Stimulated activated CD4-positive, alpha-beta T cell treated with anti-CD3 and anti-CD28 coated beads, Interleukin-12 subunit alpha, Interleukin-12 subunit beta, amount 100 ng/mL, for 4 hours (primary cell): ENCODE measurements around the gene TMEM132E.

ENCODE experiments used
- DNase-seq: peaks from one replicate; pipeline ENCODE4 v3.0.0-alpha.2; 2020

Gene TMEM132E

DNA sequence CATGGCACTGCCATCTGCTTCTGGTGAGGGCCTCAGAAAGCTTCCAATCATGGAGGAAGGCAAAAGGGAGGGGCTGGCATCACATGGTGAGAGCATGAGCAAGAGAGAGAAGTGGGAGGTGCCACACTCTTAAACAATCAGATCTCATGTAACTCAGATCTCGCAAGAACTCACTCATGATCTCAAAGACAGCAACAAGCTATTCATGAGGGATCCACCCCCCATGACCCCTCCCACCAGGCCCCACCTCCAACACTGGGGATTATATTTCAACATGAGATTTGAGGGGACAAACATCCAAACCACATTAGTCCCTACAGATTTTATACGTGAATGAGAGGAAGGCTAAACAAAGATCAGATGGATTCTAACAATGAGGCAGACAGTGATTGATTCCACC lies 8.9 kb upstream of the TMEM132E start:
- DNase-seq: no peak

DNA sequence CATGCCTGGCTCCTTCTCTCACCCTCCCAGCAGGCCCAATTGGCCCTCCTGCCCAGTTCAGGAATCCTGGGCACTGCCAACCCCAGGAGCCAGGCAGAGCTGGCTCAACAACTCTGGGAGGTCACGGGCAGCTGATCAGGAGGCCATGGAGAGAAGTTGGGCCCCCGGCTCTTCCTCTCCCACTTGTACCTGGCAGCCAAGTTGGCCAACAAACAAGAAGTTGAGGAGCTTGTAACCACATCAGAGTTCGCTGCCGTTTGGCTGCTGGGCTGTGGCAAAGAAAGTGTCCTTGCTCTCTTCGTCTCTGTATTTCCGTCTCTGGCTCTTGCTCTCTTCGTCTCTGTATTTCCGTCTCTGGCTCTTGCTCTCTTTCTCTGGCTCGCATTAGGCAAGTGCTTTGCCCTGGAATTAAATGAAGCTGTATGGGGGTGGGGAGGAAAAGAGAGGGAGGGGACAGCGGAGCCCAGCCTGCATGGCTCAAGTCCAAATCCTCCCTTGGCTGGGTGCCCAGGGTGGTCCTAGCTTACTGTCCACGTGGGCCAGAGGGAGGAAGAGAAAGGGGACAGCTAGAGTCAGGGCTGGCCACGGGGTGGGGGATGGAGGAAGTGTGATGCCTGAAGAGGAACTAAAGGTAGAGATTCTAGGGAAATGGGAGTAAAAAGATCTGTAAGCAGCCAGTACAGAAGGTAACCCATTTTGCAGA lies 7.8 kb upstream of the TMEM132E start:
- no peak for DNase-seq

DNA sequence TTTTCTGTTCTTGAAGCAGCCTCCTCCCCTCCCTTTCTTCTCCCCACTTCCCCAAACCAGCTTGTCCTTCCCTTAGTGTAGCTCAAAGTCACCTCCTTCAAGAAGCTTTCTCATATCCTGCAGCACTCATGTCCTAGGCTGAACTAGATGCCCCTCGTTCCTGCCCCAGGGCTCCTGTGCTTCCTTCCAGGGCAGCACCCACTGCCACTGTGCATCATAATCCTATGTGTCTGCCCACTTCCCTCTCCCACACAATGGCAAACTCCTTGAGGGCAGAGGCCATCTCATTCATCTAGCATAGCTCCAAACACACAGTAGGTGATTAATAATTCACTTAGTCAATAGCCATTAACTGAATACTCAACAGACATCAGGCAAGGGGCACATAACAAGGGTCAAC lies 6.9 kb upstream of the TMEM132E start:
- DNase-seq: no peak

DNA sequence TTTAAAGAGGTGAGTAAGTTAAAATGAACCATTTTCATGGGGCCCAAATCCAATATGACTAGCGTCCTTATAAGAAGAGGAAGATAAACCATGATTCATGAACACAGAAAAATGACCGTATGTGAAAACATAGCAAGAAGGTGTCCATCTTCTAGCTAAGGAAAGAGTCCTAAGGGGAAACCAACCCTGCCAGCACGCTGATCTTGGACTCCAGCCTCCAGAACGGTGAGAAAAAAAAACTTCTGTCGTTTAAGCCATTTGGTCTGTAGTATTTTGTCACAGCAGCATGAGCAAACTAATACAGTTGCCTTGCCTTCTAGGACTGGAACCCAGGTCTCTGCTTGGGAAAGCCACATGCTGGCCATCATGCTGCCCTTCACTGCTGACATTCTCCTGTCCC lies 4.2 kb upstream of the TMEM132E start:
- DNase-seq: no peak

DNA sequence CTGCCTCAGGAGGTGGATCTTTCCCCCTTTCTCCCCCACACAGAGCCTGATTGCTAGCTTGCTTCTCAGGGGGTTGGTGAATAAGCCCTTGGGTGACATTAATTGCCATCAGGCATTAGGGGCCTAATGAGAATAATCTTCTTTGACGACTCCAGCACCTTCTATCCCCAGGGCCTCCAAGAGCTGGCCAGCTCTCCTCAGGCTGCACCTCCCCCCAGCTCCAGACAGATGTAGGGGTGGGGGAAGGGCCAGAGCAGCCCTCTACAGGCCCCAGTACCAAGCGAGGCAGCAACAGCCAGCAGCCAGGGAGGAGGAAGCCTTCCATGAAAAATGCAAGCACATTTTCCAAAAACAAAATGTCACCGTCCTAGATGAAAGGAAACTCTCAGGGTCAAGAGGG lies 1.4 kb upstream of the TMEM132E start:
- DNase-seq: no peak

DNA sequence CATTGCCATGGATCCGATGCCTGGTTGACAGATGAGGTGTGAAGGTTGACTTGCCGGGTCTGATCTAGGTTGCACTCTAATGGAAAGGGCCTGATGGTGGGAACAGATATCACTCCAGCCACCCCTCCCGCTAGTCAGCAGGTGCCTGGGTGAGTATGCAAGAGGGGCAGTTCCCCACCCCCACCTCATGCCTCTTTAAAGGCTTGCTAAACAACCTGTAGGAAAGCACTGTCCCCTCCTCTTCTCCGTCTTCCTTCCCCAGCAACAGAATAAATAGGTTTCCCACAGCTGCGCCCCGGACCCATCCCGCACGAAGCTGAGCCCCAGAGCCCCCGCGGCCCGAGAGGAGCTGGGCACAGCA lies 746 bp upstream of the TMEM132E start:
- DNase-seq: no peak

DNA sequence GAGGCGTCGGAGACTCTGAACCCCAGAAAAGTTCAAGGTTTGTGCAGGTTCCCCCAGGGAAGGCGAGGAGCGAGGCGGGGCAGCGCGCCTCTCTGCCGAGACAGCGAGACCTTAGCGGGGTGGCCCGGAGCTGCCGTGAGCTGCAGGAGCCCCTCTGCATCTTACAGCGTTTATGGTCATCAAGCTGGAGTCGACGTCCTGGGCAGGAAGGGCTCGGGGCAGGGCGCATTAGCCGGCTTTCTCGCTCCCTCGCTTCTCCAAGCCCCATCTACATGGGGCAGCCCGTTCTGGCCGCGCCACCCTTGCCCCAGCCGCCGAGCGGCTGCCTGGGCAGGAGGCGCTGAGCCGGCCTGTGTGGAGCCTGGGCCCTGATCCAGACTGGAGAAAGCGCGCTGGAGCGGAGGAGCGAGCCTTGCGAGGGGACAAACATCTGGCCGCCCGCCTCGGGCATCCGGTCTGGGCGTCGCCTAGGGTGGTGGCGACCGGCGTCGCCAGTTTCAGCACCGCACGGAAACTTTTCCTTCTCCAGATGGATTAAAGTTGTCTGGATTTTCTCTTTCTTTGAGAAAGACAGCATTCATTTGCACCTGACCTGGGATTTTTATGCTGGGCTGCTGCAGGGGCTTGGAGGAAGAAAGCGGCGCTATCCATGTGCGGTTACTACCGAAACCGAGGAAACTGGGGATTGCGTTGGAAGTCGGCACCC lies 750 bp downstream of the TMEM132E start:
- DNase-seq: no peak

DNA sequence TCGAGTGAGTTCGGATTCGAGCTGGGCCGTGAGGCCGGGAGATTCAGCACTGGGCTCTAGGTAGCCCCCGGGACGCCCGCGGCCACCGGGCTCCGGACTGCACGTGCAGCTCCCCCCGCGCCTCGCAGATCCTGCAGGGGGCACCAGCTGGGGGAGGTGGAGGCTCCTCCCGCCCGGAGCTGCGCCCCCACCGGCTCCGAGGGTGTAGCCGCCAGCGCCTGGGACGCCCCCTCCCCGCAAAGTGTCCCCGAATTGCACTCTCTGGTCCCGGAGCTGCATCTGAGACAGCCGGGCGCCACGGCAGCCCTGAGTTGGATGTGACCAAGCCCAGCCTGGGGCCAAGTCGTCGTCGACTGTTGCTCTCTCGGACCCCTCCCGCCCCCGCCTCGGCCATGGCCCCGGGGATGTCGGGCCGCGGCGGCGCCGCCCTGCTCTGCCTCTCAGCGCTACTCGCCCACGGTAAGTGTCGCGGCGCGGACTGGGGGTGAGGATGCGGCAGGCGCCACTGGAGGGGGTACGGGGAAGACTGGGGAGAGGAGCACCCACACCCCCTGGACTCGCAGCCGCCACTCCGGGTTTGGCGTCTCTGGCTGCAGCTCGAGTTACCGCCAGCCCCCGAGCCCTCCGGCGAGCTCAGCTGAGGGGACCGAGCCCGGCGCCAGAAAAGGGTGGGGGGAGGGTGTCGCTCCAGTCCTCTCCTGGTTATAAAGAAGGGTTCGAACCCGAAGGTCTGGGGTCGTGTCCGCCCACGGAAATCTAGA lies 1.5 kb downstream of the TMEM132E start:
- peak; percentile 11 for DNase-seq

DNA sequence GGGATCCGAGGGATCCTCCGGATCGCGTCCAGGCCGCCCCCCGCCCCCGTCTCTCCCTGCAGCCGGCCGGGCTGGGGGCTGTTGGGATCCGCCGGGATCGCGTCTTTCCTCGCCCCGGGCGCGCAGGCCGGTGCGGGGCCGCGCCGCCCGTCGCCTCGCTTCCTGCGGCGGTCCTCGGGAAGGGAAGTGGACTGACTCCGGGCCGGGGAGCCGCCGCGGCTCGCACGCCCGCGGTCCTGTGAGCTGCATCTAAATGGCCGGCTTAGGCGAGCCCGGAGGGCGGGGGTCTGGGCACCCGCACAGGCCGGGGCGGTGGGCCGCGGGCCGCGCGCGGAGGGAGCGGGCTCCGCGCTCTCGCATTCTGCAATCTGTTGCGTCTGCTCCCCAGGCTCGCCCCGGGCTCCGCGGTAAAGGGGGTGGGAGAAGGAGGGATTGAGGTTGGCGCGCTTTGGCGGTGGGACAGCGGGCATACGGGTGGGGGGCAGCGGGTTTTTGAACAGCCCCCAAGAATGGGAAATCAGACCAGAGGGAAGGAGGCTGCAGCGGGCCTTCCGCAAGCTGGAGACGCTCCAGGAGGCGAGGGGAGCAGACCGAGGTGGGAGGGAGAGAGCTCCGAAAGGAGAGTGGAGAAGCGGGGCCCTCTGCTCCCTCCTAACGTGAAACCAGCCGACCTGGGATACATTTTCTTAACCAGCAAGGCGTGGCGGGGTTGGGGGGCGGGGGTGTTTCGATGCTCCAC lies 2.2 kb downstream of the TMEM132E start:
- DNase-seq: no peak

DNA sequence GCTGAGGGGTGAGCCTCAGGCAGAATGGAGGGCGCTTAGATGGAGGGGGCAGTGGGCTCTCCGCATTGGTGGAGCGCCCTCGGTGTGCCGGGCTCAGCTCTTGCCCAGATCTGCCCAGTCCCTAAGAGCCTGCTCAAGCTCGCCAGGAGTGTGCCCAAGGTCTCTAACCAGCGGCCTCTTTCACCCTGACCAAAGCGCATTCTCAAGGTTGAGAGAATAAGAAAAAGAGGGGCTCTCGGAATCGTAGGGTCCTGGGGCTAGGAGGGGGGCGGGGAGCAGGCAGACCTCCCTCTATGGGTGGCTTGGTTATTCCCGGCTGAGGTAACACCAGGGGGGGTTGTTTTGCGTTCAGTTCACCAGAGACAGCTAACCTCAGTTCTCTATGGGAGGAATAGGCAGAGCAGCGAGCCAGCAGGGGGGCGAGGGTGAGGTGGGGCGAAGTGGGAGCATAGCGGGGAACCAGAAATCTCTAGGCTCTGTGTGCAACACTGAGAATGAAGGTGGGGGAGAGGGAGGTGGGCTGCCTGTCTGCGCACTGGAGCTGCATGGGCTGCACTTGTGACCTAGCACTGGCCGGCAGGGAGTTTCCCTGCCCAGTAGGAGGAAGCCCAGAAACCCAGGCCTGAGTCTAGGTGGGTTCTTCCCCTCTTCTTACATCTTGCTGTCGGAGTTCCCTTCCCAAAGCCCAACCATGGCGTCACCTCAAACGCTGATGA lies 3.0 kb downstream of the TMEM132E start:
- DNase-seq: no peak

DNA sequence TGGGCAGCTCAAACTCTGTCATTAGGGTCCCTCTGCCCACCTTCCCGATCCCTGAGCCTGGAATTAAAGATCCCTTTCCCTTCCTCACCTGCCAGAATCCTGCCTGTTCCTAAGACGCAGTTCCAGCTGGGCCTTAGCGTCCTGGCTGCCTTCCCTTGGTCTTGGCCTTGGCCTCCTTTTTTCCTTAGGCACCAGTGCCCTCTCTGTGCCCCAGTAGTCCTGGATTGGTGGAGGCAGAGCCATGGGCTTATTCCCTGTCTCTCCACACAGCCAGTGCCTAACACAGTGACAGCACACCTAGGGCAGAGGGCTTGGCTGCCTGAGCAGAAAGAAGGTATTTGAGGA lies 3.5 kb downstream of the TMEM132E start:
- no peak for DNase-seq

DNA sequence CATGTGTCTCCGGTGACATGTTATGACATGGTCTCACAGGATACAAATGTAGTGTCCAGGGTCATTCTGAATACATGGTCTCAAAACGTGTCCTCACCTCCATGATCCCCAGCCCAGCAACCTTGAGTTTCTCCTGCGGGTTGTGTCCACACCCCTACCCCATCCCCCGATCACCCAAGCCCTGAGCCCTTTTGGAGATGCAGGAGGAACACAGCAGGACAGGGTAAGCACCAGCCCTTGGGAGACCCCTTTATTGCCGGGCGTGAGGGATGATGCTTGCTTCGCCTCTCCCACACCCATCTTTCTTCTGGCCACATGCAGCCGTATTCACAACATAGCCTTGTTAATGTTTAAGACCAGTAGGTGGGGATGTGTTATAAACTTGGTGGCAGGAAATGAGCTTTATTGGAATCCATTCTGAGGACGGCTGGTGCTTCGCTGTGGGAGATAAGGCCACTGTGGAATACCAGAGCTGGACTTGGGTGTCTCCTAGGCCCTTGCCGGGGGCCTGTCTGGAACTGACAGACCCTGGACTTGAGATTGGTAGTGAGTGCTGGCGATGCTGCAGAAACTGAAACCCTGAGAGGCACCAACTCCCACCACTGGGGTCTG lies 5.5 kb downstream of the TMEM132E start:
- no peak for DNase-seq

DNA sequence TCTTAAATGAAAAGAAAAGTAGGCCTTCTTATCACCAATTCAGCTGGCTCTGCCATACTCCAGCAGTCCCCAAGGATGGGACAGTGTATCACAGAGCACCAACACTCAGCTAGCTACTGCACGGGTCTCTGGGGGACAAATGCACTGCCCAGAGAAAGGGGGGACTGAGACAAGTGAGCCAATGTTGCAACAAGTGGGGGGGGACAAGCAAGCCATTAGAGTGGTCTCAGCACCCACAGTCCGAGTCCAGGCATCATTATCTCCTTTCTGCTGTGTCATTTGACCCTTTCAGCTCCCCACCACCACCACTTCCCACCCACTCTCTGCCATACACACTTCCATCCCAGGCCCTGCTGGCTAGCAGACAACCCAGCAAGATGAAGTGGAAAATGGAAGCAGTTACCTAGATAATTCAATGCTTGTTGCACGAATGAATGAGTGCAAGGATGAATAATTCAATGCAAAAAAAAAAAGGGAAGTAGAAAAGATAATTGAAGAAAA lies 7.0 kb downstream of the TMEM132E start:
- DNase-seq: no peak

DNA sequence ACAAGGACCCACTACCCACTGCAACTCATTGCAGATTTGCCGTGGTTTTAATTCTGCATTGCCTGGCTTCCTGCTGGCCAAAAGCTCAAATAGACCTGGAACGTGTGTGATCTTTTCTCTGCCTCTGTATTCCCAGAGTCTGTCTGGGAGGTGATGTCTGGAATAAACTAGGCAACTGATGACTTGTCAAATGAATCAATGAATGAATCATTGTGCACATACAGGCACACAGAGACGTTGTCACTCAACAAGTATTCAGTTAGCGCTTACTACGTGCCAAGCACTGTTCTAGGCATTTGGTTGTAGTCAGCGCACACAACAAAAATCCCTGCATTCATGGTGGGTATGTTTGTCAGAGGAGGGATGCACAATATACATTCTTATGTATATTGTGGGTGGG lies 8.9 kb downstream of the TMEM132E start:
- DNase-seq: no peak

DNA sequence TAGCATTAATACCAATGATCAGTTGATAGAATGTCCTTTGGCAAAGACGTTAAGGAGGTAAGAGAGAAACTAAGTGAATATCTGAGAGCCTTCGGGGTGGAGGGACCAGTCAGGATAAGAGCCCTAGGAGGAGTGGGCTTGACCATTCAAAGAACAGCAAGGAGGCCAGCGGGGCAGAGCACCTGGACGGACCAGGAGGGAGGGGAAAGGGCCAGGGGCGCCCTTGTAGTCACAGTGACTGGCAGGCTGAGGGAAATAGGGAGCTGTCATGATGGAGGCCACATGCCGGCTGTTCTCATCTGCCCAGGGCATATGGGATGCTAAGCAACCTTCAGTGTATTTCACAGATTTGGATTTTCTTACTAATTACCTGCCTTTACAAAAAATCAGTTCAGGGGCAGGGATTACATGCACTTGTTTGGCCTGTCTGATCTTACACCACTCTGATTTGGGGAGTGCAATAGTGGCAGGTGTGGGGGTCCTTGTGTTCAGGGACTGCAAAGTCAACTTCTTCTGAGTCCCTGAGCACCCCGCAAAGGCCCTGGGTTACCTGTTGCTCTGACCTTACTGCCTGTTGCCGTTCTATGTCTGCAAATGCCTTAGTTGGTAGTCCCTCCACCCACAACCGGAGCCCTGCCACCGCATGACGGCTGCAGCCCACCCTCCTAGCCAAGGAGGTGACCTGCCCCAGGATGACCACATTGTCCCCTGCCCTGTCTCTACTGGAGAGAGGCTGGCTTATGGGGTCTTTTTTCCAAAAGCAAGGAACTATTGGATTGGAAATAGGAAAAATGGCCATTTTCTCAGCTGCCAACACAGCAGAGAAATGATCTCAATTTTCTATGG lies 10.0 kb downstream of the TMEM132E start:
- no peak for DNase-seq

DNA sequence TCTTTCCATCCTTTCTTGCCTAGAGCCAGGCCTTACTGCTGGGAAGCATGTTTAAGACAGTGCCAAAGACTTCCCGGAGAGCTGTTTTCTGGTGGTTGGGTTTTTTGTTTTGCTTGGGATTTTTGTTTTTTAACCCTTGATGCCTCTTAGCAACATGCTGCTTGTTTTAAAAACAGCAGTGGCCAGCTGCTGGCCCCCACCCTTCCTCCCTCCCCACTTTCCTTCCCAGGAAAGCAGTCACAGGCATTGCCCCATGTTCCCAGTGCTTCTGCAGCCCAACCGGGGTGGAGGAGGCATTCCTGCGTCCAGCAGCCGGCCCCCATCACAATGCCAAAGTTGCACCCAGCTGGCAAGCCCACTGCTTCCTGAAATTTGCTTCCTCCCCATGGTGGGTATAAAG lies 12.6 kb downstream of the TMEM132E start:
- DNase-seq: no peak

DNA sequence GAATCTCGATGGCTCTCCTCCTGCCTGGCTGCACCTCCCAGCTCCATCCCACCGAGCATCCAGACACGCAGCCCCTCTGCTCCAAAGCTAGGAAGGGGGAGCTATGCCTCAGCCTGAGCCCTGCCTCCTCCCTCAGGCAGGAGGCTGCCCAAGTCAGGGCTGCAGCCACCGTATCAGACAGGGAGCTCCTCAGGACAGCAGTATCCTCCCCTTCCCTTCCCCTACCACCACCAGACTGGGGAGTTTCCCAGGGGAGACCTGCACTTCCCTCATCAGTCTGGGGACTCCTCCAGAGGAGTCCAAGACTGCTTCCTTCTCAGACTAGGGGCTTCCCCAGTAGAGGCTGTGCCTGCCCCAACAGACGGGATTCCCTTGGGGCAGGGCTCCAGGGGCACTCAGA lies 17.5 kb downstream of the TMEM132E start:
- DNase-seq: no peak

DNA sequence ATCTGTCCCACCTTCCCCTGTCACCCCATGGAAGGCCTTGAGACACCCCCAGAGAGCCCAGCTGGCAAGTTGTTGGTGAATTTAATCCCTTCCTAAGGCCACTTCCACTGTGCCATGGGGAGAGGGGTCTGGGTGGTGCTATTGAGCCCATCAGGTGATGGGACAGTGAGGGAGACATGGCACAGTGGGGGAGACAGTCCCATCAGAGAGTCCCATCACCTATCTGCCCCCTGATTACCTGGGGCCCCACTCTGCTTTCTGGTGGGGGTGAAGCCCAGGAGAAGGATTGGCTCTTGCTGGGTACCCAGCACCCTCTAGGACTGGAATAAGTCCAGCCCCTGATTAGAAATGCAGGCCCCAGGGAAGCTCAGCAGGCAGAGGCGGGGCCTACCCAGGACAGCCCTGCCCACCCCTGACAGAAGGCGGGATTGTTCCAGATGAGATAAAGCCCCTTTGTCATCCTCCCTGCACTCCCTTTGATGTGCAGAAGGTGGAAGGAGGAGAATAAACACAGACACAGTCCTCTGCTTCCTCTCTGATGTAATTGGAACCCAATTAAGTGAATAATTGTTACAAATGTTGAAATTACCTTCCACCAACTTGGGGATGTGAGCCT lies 18.9 kb downstream of the TMEM132E start:
- no peak for DNase-seq

DNA sequence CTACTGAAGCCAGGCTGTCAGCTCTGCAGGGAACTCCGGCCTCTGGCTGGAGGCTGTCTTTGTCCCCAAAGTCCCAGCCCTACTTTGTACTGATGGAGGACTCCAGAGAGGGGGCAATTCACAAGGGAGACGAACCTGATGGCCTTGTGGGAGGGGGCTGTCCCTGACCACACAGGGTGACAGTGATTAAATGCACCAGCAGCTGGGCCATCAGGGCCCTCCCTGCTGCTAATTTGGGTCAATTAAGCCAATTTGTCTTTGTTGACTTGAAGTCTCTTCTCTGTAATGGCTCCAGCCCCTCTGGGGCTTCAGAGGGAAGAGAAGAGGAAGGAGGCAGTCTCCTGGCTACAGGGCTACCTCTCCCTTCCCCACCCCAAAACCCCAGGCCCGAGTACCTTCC lies 22.0 kb downstream of the TMEM132E start:
- no peak for DNase-seq

DNA sequence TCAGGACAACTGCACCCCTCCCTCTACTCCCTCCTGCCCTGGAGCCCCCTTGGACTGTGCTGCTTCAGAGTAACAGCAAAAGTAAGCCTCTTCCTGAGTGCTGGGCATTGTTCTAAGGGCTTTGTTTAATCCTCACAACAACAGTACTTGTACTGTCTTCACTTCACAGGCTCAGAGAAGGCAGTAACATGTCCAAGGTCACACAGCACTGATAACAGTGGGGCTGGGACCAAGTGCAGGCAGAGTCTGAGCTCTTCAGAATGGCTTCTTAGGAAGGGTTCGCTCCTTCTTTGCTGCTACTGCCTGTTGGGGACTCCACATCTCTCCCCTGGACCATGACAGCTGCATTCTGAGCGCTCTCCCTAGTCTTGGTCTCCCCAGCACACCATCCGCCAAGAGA lies 24.6 kb downstream of the TMEM132E start:
- no peak for DNase-seq

DNA sequence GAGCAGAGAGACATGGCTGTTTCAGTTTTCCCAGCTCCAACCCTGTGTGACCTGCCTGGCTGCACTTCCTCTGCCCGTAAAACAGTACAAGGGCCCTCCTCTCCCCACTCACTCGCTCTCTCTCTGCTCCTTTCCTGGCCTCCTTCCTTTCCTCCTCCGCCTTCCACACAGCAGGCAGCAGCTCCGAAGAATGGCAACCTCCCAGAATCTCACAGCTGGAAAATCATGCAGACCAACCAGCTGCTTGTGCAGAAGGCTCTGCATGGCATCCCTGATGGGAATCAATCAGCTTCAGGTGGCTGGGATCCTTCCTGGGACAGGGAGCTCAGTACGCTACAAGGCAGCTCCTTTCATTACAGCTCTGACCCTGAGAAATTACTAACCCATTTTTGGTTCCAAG lies 27.4 kb downstream of the TMEM132E start:
- no peak for DNase-seq
